HG02759 (cell line): Measurements from ENCODE around the gene IGFN1.

Experiments
- ATAC-seq: cut with Tn5 transposase; IDR thresholded peaks from one replicate; pipeline ENCODE4 v1.9.1; 2021; ENCODE audit warnings: mild to moderate bottlenecking, moderate library complexity; ENCODE audit not compliant: unreplicated experiment

IGFN1 gene

GRCh38 chr1:201261771-201262547 lies 71.3 kb downstream of the IGFN1 start:
- ATAC-seq: no peak

- ATAC-seq: no peak
Measured at GRCh38 chr1:201262963-201263608, 72.5 kb downstream of the IGFN1 start.

- no peak for ATAC-seq
Measured at GRCh38 chr1:201264072-201264471, 73.4 kb downstream of the IGFN1 start.

- no peak for ATAC-seq
Measured at GRCh38 chr1:201264554-201264953, 73.9 kb downstream of the IGFN1 start.

GRCh38 chr1:201265756-201266155 lies 75.1 kb downstream of the IGFN1 start:
- ATAC-seq: no peak

GRCh38 chr1:201266276-201266675 lies 75.7 kb downstream of the IGFN1 start:
- no peak for ATAC-seq

- no peak for ATAC-seq
Measured at GRCh38 chr1:201266774-201267173, 76.2 kb downstream of the IGFN1 start.

- ATAC-seq: no peak
Measured at GRCh38 chr1:201267481-201268229, 77.0 kb downstream of the IGFN1 start.

- ATAC-seq: no peak
Measured at GRCh38 chr1:201268604-201269151, 78.1 kb downstream of the IGFN1 start.

- no peak for ATAC-seq
Measured at GRCh38 chr1:201269281-201269680, 78.7 kb downstream of the IGFN1 start.

GRCh38 chr1:201269900-201270410 lies 79.3 kb downstream of the IGFN1 start:
- ATAC-seq: no peak

- ATAC-seq: no peak
Measured at GRCh38 chr1:201270616-201271390, 80.2 kb downstream of the IGFN1 start.

- ATAC-seq: no peak
Measured at GRCh38 chr1:201272799-201273198, 82.2 kb downstream of the IGFN1 start.

- no peak for ATAC-seq
Measured at GRCh38 chr1:201274616-201275252, 84.1 kb downstream of the IGFN1 start.

- no peak for ATAC-seq
Measured at GRCh38 chr1:201275253-201275666, 84.6 kb downstream of the IGFN1 start.

GRCh38 chr1:201276891-201277290 lies 86.3 kb downstream of the IGFN1 start:
- no peak for ATAC-seq

GRCh38 chr1:201277441-201277840 lies 86.8 kb downstream of the IGFN1 start:
- no peak for ATAC-seq
